NAMALWA (cell line): ENCODE measurements around the gene KRT86.
"Not testable (repeated sequence)": the region's sequence is repeated elsewhere in the genome, so short reads cannot be mapped to it uniquely, and the experiment has no call there.

Experiments
- DNase-seq: peaks from one replicate; pipeline ENCODE4 v3.0.0-alpha.2; 2015; ENCODE audit warnings: low spot score

KRT86 gene

DNA sequence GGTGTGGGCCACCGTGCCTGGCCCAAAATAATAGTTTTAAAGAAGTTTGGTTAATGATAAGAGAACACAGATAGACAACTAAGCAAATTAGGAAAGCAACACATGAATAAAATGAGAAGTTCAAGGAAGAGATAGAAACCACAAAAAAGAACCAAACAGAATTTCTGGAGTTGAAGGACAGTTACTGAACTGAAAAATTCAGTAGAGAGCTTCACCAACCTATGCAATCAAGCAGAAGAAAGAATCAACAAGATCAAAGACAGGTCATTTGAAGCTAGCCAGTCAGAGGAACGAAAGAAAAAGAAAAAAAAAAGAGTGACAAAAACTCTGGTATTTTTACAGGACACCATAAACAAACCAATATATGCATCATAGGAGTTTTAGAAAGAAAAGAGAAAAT lies 62.2 kb downstream of the KRT86 start:
- no peak for DNase-seq

DNA sequence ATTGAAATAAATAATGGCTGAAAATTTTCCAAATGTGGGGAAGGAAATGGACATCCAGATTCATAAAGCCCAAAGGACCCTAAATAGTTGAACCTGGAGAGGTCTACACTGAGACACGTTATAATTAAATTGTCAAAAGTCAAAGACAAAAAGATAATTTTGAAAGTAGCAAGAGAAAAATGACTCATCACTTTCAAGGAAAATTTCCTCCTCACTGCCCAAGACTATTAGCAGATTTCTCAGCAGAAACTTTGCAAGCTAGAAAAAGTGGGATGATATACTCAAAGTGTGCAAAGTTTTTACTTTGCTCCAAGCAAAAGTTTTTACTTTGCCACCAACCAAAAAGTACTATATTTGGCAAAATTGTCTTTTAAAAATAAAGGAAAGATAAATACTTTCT lies 62.6 kb downstream of the KRT86 start:
- no peak for DNase-seq

- DNase-seq = no peak
Observed at GRCh38 chr12:52338241-52338960, 64.0 kb downstream of the KRT86 start.

- no peak for DNase-seq
Observed at GRCh38 chr12:52341066-52341580, 66.7 kb downstream of the KRT86 start.

DNA sequence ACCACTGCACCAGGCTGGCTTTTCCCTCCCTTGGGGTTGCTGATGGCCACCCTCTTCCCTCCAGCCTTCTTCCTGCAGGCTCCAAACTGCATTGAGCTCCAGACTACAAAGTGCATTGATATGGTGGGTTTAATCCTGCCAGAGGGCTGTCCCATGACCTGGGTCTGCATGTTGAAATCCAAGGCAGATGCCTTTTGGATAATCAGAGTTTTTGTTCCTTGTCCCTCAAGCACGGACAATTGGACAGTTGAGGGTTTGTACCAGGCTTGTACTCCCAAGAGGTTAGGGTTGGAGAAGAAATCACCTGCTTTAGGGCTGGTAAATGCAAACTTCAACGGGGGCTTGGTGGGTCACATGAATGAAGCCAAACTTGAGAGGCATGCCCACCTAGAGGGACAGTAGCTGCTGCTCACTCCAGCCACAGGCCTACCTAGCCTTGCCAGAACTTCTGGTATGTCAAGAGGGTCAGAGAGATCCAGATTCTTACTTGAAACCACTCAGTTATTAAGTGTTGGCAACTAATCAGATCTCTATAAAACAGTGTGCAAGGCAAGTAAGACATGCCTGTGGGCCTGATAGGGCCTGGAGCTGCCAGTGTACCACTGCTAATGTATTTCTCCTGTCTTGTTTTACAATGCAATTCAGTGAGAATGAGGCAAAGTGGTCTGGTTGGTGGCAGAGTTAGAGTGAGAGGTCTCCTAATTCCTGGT lies 68.5 kb downstream of the KRT86 start:
- no peak for DNase-seq

DNA sequence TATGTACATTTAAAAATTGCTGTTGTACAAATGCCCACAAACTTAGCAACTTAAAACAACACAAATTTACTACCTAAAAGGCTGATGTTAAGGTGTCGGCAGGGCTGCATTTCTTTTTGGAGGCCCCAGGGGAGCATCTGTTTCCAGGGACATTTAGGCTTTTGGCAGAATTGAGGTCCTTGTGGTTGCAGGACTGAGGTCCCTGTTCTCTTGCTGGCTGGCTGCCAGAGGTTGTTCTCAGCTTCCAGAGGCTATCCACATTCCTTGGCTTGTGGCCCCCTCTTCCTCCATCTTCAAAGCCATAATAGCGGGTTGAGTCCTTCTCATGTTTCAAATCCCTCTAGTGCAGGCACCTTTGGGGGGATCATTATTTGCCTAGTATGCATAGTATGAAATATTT lies 69.1 kb downstream of the KRT86 start:
- no peak for DNase-seq

DNA sequence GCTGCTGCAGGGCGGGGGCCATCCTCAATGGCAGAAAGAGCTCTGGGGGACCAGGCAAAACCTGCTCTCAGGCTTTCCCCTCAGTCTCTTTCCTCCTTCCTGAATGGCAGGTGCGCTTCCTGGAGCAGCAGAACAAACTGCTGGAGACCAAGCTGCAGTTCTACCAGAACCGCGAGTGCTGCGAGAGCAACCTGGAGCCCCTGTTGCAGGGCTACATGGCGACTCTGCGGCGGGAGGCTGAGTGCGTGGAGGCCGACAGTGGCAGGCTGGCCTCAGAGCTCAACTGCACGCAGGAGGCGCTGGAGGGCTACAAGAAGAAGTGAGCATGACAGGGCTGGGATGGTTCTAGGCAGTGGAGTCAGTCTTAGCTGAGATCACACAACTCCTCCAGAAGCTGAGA lies 69.7 kb downstream of the KRT86 start:
- DNase-seq = no peak

DNA sequence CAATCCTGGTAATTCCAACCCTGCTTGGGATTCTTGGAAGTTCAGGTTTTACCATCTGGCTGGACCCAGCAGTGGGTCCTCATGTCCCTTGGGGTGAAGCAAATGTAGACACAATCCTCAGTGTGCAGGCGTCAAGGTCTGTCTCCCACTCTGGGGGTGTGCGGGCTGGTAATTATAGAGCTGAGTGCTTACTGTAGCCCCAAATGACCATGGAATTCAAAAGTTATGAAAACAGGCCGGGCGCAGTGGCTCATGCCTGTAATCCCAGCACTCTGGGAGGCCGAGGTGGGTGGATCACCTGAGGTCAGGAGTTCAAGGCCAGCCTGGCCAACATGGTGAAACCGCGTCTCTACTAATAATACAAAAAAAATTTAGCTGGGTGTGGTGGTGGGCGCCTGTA lies 70.6 kb downstream of the KRT86 start:
- DNase-seq = not testable (repeated sequence)

DNA sequence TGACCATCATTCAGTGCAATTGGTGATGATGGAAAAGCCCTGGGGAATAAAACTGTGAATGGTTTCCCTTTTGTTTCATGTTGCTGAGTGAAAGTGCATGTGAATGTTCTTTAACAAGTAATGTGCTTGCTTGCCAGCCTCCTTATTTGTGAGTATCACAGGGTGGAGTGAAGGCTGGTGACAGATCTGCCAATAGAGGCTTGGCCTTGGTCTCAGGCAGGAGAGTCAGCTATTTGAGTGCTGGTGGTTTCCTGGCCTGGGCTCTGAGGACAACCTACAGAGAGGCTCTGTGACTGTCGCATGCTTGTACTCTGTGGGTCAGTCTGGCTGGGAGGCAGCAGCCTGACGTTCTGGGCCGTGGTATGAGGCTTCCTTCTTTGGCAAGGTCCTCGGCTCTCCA lies 72.1 kb downstream of the KRT86 start:
- DNase-seq = no peak

- DNase-seq = no peak
Observed at GRCh38 chr12:52347016-52347415, 72.6 kb downstream of the KRT86 start.

DNA sequence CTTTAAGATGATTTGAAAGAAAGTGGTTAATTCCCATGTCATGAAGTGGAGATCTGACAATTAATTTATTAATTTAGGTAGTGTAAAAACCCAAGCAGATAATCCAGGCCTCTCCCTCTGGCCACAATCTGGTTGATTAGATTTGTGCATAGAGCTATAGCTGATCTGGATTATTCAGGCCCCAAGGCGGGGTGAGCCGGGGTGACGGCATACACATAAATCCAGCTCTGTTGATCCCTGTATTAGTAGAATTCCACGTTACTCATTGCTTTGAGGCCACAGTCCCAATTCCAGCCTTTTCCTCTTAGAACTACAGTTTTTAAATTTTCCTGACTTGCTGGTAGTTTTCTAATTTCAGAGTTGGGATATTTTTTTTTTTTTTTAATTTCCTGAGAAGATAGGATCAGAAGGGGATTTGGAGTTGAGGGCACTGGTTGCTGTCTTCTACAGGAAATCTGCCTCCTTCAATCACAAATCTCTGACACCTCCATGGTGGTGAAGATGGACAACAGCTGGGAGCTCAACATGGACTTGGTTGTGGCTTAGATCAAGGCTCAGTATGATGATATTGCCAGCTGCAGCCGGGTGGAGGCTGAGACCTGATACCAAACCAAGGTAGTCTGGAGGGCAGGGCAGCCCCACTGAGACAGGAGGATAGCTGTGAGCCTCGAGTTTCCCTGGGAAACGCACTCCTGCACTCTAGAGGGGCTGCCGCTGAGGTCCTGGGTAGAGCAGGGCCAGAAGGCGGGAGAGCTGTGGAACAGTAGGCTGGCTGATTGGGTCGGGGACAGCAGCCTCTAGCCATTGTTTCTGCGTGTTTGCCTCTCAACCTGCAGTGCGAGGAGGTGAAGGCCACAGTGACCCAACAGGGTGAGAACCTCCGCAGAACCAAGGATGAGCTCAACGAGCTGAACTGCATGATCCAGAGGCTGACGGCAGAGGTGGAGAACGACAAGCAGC lies 73.4 kb downstream of the KRT86 start:
- no peak for DNase-seq

- DNase-seq = no peak
Observed at GRCh38 chr12:52349196-52349595, 74.8 kb downstream of the KRT86 start.

- DNase-seq = no peak
Observed at GRCh38 chr12:52350021-52350620, 75.7 kb downstream of the KRT86 start.

- DNase-seq = no peak
Observed at GRCh38 chr12:52350786-52351185, 76.3 kb downstream of the KRT86 start.

DNA sequence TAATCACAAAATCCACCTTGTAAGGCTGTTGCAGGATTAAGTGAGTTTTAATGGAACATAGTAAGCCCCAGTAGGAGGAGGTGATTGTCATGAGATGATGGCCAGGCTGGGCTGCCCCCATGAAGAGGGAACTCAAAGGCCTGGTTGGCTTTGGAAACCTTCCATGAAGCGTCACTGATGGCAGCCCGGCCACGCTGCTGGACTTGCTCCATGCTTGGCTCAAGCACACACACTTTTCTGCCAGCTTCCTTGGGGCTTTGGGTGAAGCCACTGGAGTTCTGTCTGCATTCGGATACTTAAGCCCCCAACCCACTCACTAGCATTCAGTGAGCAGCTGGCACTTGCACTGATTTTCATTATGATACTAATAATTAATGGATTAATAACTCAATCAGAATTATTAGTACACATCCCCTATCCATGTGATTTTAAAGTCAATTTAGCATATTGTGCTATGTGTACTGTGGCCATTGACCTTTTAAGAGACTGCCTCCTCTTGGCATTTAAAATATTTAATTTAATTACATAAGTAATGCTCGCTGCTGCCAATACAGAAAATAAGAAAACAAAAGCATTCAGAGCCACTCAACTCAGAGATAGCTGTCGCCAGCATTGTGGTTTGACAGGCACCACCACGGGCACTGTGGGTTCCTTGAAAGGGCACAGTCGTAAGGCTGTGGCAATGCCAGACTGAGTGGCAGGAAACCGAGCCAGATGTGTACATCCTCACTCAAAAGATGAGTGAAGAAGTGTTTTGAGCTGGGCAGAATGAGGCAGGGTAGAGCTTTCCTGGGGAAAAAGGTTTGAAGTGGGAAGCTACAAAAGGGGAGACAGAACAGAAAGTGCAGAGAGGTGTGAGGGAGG lies 77.0 kb downstream of the KRT86 start:
- no peak for DNase-seq

DNA sequence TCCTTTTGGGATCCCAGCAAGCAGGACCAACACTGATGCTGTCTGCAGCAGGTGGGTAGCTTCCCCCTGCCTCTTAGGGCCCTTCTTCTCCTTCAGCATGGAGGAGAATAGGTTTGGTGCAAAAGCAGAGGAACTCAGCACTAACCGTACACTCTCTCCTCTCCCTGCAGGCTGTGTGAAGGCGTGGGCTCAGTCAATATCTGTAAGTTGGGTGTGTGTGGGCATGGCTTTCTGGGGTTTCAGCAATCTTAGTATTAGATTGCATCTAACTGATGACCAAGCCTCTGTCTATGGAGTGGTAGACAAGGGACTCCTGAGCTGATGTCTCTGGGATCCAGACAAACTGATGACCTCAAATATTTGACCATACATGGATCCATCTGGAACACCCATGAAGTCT lies 78.5 kb downstream of the KRT86 start:
- DNase-seq = no peak

DNA sequence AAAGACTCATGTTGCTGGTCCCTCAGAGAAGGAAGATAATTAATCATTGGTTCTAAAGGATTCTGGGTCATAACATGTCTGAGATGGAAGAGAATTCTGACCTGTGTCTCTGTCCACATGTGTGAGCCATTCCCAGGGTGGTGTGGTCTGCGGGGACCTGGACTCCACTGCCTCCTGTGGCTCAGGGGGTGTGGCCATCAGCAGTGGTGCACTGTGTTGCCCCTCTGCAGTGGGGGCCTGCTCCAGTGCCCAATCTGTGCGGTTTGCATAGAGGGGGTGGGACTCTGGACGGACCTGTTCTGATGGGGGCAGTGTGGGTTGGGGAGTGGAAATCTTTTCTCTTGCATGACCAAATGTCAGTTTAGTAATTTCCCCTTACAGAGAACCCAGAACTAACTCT lies 79.3 kb downstream of the KRT86 start:
- DNase-seq = no peak

- no peak for DNase-seq
Observed at GRCh38 chr12:52354200-52354599, 79.8 kb downstream of the KRT86 start.

GRCh38 chr12:52355176-52355575 lies 80.7 kb downstream of the KRT86 start:
- no peak for DNase-seq

DNA sequence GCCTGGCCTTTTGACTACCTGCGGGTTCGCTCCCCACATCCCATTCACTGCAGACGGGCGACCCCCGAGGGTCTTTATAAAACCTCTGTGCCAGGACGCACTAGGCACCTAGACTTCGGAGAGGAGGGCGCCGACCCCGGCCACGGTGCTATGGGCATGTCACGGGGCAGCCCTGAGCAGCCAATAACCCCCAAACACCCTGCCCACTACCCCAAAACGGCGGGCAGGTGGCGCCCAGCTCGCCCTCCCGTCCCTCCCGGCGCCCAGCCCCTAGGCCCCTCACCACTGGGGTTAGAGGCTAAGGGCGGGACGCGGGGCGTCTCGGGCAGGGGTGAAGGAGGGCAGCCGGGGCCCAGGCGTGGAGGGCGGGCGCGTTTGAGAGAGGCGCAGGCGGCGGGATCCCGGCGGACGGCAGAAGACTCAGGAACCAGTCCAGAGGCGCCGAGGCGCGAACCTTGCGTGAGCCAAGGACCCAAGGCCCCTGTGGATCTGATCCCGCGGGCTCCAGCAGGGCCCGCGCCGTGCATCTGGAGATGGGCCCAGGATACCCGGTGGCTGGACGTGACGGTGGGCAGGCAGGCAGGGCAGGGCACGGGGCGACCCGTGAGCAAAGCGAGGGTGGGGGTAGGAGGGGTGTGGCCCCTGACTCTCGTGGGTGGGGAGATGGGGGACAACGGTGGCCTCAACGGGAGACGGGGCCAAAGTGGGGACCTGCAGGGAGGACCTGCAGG lies 81.8 kb downstream of the KRT86 start:
- DNase-seq = no peak
